ENCODE data around the gene KIAA0930.

- TF ChIP-seq EZH2phosphoT487 (IDR thresholded peaks at IDR 0.05; ENCODE audit: insufficient read depth, low read depth) (no peak), EZH2 (IDR thresholded peaks at IDR 0.05; ENCODE audit: insufficient read depth, poor library complexity, severe bottlenecking) (no peak)
These were observed 21.7 kb downstream of the KIAA0930 start for GRCh38 chr22:45218976-45219375.

Data from GM23248 (cell line).